Stimulated activated naive B cell treated with anti-CD40 and anti-IgM and Interleukin-4, amounts not matched to agents 10 μg/mL and 1 μg/mL and 100 μg/mL, for 72 hours (primary cell): Measurements from ENCODE around the gene MSL2.
A peak's percentile ranks its signal among the peaks of the same experiment; 100 is the strongest.
"Not testable (repeated sequence)": the region's sequence is repeated elsewhere in the genome, so short reads cannot be mapped to it uniquely, and the experiment has no call there.

Experiments used
- ATAC-seq, 2 donors: fragments of 150-1000 bp; cut with Tn5 transposase; replicated peaks; 2 replicates each; pipeline ENCODE4 v1.10.0; 2021; ENCODE audit warnings: moderate library complexity in 1 of 2
- DNase-seq: peaks from one replicate; pipeline ENCODE4 v3.0.0; 2021
- H3K27ac Mint-ChIP-seq: one replicate; pipeline ENCODE4 v1.8.0; 2022; ENCODE audit warnings: mild to moderate bottlenecking, mixed read lengths
- H3K27me3 Mint-ChIP-seq, 2 donors: one replicate each; pipeline ENCODE4 v1.8.0; 2022; ENCODE audit warnings: mixed read lengths in 2 of 2
- H3K36me3 Mint-ChIP-seq, 2 donors: one replicate each; pipeline ENCODE4 v1.8.0; 2022; ENCODE audit warnings: mixed read lengths in 2 of 2, mild to moderate bottlenecking in 1 of 2
- H3K4me1 Mint-ChIP-seq, 2 donors: one replicate each; pipeline ENCODE4 v1.8.0; 2022; ENCODE audit warnings: mixed read lengths in 2 of 2, mild to moderate bottlenecking in 1 of 2
- H3K4me3 Mint-ChIP-seq, 2 donors: one replicate each; pipeline ENCODE4 v1.8.0; 2022; ENCODE audit warnings: mild to moderate bottlenecking in 2 of 2, mixed read lengths in 2 of 2, moderate library complexity in 1 of 2
- H3K9me3 Mint-ChIP-seq, 2 donors: one replicate each; pipeline ENCODE4 v1.8.0; 2022; ENCODE audit warnings: mixed read lengths in 2 of 2, mild to moderate bottlenecking in 1 of 2

Gene MSL2, protein sequence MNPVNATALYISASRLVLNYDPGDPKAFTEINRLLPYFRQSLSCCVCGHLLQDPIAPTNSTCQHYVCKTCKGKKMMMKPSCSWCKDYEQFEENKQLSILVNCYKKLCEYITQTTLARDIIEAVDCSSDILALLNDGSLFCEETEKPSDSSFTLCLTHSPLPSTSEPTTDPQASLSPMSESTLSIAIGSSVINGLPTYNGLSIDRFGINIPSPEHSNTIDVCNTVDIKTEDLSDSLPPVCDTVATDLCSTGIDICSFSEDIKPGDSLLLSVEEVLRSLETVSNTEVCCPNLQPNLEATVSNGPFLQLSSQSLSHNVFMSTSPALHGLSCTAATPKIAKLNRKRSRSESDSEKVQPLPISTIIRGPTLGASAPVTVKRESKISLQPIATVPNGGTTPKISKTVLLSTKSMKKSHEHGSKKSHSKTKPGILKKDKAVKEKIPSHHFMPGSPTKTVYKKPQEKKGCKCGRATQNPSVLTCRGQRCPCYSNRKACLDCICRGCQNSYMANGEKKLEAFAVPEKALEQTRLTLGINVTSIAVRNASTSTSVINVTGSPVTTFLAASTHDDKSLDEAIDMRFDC

DNA sequence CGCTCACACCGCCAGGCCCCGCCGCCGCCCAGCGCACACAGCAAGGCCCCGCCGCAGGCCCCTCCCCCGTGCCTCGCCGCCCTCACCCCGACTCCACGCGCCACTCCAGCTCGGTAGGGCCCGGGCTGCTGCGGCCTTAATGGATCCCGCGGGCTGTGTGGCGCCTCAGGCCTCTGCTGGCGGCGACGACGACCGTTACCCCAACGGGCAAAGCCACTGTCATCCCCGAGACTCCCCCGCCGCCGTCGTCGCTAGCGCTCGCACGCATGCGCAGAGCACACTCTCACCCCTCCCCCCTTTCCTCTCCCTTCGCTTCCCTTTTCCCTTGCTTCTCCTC is at the start of gene MSL2:
Gene MSL2, minus strand, starts transcription at position 272 of the 337 bp plus-strand sequence. CDS start 1,222 bp downstream, outside the sequence.
- no peak for ATAC-seq

DNA sequence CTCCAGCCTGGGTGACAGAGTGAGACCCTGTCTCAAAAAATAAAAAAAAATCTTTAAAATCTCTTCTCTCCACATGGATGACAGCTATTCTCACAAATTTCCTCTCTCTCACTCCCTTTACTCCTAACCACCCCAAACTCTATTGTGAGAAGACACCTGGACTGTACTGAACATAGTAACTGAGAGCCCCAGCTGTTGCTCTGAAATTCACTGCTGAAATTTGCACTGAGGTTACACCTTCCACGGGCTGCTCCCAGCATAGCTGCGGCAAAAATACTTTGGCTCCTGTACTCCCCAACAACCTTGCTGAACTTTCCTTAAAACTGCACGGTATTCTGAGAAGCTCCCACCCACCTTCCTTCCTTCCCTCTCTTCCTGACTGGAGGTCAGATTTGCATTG is 49.6 kb upstream of the MSL2 start:
- H3K27ac Mint-ChIP-seq = no peak overlapping the region
- no peaks in the 10 kb centered on the region for H3K9me3 Mint-ChIP-seq
- H3K27me3 Mint-ChIP-seq = peaks cover 0 to 5% of the 10 kb centered on the region in 2 donors
- DNase-seq (no peak), ATAC-seq (no peak)
- H3K4me1 Mint-ChIP-seq = peaks cover 4 to 7% of the 10 kb centered on the region in 2 donors
- H3K36me3 Mint-ChIP-seq = no peaks in the 10 kb centered on the region
- H3K4me3 Mint-ChIP-seq = no peak overlapping the region

More for the DNA sequence above, at the start of gene MSL2:
- DNase-seq = no peak
- Mint-ChIP-seq H3K4me1 (peaks cover 23 to 59% of the 10 kb centered on the region in 2 donors), H3K9me3 (no peaks in the 10 kb centered on the region), H3K4me3 (peak within 1 kb of the TSS; percentile 91 to 94), H3K36me3 (peaks cover 29 to 35% of the 10 kb centered on the region in 2 donors), H3K27me3 (peaks cover 0 to 4% of the 10 kb centered on the region in 2 donors), H3K27ac (peak within 1 kb of the TSS; percentile 99)

DNA sequence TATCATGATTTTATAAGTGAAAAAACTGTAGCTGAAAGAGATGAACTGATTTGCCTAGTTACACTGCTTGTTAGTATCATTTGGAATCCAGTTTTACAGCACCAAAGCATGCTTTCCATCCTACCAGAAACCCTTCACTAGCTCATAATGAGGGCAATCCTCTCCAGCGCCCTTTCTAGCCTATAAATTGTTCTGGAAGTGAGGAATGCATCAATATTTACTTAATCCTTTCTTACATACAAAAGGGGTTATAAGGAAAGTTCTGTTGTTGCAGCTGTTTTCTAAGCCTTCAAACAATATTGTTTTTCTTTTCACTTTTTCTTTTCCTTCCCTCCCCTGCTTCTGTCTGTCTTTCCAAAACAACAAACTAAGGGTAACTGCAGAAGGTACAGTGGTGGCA is 43.0 kb upstream of the MSL2 start:
- DNase-seq (no peak), ATAC-seq (no peak)
- no peaks in the 10 kb centered on the region for H3K9me3 Mint-ChIP-seq
- H3K27ac Mint-ChIP-seq = no peak overlapping the region
- H3K36me3 Mint-ChIP-seq = no peaks in the 10 kb centered on the region
- no peak overlapping the region for H3K4me3 Mint-ChIP-seq
- H3K27me3 Mint-ChIP-seq = peaks cover 0 to 5% of the 10 kb centered on the region in 2 donors
- no peaks in the 10 kb centered on the region for H3K4me1 Mint-ChIP-seq

DNA sequence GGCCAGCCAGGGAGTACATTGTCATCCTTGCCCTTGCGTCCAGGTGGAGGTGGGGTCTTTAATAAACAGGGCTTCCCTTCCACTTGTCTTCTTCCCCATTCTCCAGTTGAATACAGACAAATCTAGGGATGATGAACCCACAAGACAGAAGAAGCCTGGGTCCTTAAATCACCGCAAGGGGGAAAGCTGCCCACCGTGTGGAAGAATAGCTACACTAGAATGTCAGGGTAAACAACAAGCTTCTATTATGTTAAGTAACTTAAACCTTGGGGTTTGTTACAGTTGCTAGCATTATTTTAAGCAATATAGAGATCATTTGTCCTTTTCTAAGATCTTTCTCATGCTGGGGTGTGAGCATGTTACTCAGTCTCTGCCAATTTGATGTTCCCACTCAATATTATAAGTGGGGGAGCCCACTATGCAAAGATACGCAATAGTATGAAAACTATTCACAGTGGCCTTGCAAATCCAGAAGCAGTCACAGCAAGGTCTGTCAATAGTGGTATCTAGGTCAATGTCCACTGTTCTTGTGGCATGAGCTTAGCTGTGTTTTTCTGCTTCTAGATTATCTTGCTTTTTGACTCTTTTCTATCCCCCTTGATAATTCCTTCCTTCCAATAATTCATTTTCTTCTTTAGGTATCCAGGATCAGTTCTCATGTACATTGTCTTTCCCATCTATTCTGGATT is 42.0 kb upstream of the MSL2 start:
- ATAC-seq = no peak
- no peaks in the 10 kb centered on the region for H3K36me3 Mint-ChIP-seq
- DNase-seq = no peak
- no peak overlapping the region for H3K27ac Mint-ChIP-seq
- H3K9me3 Mint-ChIP-seq = no peaks in the 10 kb centered on the region
- H3K4me3 Mint-ChIP-seq = no peak overlapping the region
- peaks cover 0 to 5% of the 10 kb centered on the region in 2 donors for H3K27me3 Mint-ChIP-seq
- H3K4me1 Mint-ChIP-seq = no peaks in the 10 kb centered on the region

DNA sequence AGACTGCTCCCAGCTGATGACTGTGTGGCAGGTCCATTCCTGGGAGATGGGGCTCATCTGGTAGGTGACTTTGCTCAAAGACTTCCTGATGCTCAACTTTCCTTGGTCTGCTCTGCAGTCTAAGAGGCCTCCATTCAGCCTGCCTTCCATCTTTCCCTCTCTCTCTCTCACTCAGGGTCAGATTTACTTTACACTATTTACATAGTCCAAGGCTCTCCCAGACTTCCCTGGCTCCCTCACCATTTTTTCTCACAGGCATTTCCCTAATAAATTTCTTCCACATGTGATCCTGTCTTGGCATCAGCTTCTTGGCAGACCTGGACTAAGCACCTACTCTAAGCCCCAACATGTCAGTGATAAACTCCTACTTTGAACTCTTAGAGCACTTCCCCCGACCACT is 41.0 kb upstream of the MSL2 start:
- DNase-seq = no peak
- no peak overlapping the region for H3K27ac Mint-ChIP-seq

DNA sequence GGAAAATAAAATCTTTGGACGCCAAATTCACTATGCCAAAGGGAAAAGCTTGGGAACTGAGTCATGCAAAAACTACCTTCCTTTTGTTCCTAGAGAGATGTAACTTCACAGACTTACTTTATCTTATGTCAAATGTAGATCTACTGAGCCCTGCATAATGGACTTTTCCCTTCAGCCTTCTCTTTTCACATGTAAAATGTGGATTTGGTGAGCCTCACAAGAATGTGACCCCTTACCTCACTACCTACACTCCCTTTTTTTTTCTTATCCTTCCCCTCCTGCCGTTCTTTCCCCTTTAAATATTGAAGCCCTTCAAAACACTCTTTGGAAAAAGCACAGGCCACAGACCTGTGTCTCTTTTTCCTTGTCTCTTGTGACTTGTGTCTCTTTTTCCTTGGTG is 40.0 kb upstream of the MSL2 start:
- H3K4me1 Mint-ChIP-seq = no peaks in the 10 kb centered on the region
- ATAC-seq = no peak
- no peak for DNase-seq
- H3K36me3 Mint-ChIP-seq = no peaks in the 10 kb centered on the region
- no peaks in the 10 kb centered on the region for H3K27me3 Mint-ChIP-seq
- H3K4me3 Mint-ChIP-seq = no peak overlapping the region
- no peak overlapping the region for H3K27ac Mint-ChIP-seq
- no peaks in the 10 kb centered on the region for H3K9me3 Mint-ChIP-seq

More for the DNA sequence above, 41.0 kb upstream of the MSL2 start:
- H3K4me1 Mint-ChIP-seq = no peaks in the 10 kb centered on the region
- H3K4me3 Mint-ChIP-seq = no peak overlapping the region
- H3K9me3 Mint-ChIP-seq = no peaks in the 10 kb centered on the region
- peaks cover 0 to 3% of the 10 kb centered on the region in 2 donors for H3K27me3 Mint-ChIP-seq
- H3K36me3 Mint-ChIP-seq = no peaks in the 10 kb centered on the region
- no peak for ATAC-seq

DNA sequence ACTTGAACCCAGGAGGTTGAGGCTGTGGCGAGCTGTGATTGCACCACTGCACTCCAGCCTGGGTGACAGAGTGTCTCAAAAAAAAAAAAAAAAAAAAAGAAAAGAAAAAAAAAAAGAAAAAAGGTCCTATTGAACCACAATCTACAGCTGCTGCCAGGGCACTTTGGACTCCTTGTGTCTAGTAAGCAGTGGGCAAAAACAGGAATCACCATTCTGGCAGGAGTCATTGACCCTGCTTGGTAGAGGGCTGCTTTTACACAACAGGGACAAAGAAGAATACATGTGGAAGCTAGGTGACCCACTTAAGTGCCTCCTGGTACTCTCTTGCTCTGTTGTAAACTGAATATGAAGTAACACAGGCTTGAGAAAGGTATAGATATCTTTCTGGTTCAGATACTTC is 39.4 kb upstream of the MSL2 start:
- ATAC-seq = no peak
- Mint-ChIP-seq H3K4me1 (no peaks in the 10 kb centered on the region), H3K27me3 (no peaks in the 10 kb centered on the region), H3K4me3 (no peak overlapping the region), H3K36me3 (no peaks in the 10 kb centered on the region), H3K9me3 (no peaks in the 10 kb centered on the region), H3K27ac (no peak overlapping the region)
- no peak for DNase-seq

DNA sequence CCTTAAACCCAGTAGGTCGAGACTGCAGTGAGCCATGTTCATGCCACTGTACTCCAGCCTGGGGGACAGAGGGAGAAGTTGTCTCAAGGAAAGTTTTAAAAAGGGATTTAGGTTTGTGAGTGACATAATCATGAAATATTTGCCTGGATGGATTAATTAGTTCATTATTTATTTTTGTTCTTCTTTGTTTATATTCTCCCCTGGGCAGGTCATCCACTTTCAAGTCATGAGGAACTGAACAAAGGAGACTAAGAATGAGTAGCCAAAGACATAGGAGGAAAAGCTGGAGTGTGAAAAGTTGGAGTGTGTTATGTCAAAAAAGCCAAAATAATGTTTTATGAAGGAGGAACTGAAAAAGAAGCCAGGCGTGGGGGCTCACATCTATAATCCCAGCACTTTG is 36.3 kb upstream of the MSL2 start:
- H3K4me3 Mint-ChIP-seq = no peak overlapping the region
- H3K4me1 Mint-ChIP-seq = no peaks in the 10 kb centered on the region
- H3K36me3 Mint-ChIP-seq = no peaks in the 10 kb centered on the region
- no peak for DNase-seq
- H3K27ac Mint-ChIP-seq = no peak overlapping the region
- H3K27me3 Mint-ChIP-seq = no peaks in the 10 kb centered on the region
- ATAC-seq = no peak
- no peaks in the 10 kb centered on the region for H3K9me3 Mint-ChIP-seq

DNA sequence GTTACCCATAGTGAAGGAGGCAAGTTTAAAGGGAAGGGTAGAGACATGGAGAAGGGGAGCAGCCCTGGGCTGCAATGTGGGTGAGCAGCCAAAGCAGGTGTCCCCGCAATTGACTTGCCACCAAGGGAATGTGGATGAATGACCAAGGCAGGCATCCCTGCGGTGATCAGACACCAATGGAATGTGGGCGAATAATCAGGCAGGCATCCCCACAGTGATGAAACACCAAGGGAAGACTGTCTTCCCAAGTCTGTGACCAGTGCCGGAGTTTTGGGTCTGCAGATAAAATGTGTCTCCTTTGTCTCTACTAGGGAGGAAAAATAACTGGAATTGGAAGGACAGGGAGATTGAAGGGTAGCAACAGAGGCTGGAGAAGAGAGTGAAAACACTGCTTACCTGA is 26.6 kb upstream of the MSL2 start:
- ATAC-seq, H3K27ac Mint-ChIP-seq, H3K36me3 Mint-ChIP-seq, H3K4me3 Mint-ChIP-seq, DNase-seq, H3K4me1 Mint-ChIP-seq, H3K9me3 Mint-ChIP-seq: not testable (repeated sequence)
- H3K27me3 Mint-ChIP-seq = peaks cover 20 to 25% of the 10 kb centered on the region in 2 donors

DNA sequence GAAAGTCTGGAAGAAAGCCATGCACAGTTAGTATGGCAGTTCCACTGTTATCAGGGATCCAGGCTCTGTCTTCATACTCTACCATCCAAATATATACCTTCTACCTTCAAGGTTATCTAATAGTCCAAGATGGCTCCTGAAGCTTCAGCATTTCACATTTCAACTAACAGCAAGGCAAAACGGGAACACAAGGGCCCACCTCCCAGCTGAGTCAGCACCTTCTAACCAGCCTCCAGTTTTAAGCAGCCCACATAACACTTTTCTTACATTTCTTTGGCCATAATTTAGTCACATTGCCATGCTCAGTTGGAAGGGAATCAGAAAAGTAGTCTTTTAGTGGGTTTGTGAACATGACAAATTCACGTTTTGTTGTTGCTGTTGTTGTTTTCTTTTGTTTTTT is 15.4 kb upstream of the MSL2 start:
- Mint-ChIP-seq H3K27me3 (peaks cover 9 to 23% of the 10 kb centered on the region in 2 donors), H3K36me3 (no peaks in the 10 kb centered on the region), H3K9me3 (no peaks in the 10 kb centered on the region), H3K4me1 (no peaks in the 10 kb centered on the region), H3K4me3 (no peak overlapping the region), H3K27ac (no peak overlapping the region)
- DNase-seq (no peak), ATAC-seq (no peak)

DNA sequence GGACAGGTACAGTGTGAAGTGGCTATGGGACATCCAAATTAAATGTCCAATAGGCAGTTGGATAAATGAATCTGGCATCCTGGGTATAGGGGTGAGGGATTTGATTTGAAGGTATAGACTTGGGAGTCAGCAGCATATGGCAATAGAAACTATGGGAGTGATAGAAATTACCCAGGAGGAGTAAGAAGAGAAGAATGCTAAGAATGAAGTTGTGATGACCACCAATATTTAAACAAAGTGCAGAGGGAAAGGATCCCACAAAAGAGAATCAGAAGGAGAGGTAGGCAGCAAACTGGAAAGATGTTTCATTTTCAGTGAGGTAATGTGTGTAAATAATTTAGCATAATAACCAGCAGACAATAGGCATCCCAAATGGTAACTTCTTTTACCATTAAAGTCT is 13.8 kb upstream of the MSL2 start:
- Mint-ChIP-seq H3K9me3 (no peaks in the 10 kb centered on the region), H3K27ac (no peak overlapping the region), H3K27me3 (peaks cover 12 to 18% of the 10 kb centered on the region in 2 donors), H3K4me3 (no peak overlapping the region), H3K4me1 (no peaks in the 10 kb centered on the region), H3K36me3 (no peaks in the 10 kb centered on the region)
- DNase-seq (no peak), ATAC-seq (no peak)

DNA sequence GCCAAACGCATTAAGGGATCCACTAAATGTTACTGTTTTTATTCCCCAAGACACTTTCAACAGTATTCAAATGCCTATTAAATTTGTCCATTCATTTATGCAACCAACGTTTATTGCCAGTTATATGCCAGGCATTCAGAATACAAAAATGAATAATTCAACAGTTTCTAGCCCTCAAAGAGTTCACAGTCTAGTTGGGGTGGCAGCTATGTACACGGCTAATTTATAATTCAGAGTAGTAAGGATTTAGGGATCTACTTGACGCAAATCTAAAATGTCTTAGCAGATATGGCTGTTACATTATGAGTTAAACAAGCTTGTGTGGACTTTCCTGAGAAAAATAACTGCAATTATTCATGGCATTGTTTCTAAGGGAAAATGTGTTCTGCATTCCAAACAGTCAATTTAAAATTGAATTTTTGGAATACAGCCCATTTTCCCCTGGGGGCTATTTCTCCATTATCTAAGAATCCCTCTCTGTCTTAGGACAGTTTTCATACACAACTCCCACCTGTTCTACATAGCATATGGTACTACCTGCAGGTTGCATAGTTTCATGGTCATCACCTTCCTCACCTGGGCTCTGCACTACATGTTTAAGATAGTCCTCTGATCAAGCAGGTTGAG is 11.5 kb upstream of the MSL2 start:
- H3K27me3 Mint-ChIP-seq = peaks cover 12 to 13% of the 10 kb centered on the region in 2 donors

DNA sequence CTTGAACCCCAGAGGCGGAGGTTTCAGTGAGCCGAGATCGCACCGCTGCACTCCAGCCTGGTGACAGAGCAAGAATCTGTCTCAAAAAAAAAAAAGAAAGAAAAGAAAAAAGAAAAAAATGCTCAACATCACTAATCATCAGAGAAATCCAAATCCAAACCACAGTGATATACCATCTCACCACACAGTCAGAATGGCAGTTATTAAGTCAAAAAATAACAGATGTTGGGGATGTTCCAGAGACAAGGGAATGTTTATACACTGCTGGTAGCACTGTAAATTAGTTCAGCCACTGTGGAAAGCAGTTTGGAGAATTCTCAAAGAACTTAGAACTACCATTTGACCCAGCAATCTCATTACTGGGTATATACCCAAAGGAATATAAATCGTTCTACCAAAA is 3.1 kb upstream of the MSL2 start:
- not testable (repeated sequence) for ATAC-seq, H3K9me3 Mint-ChIP-seq, H3K4me3 Mint-ChIP-seq, H3K27ac Mint-ChIP-seq, H3K27me3 Mint-ChIP-seq, DNase-seq
- Mint-ChIP-seq H3K36me3 (peaks cover 14 to 17% of the 10 kb centered on the region in 2 donors), H3K4me1 (peaks cover 11 to 30% of the 10 kb centered on the region in 2 donors)

More for the DNA sequence above, 11.5 kb upstream of the MSL2 start:
- Mint-ChIP-seq H3K4me1 (no peaks in the 10 kb centered on the region), H3K36me3 (no peaks in the 10 kb centered on the region), H3K27ac (no peak overlapping the region), H3K9me3 (no peaks in the 10 kb centered on the region), H3K4me3 (no peak overlapping the region)
- ATAC-seq (no peak), DNase-seq (no peak)

DNA sequence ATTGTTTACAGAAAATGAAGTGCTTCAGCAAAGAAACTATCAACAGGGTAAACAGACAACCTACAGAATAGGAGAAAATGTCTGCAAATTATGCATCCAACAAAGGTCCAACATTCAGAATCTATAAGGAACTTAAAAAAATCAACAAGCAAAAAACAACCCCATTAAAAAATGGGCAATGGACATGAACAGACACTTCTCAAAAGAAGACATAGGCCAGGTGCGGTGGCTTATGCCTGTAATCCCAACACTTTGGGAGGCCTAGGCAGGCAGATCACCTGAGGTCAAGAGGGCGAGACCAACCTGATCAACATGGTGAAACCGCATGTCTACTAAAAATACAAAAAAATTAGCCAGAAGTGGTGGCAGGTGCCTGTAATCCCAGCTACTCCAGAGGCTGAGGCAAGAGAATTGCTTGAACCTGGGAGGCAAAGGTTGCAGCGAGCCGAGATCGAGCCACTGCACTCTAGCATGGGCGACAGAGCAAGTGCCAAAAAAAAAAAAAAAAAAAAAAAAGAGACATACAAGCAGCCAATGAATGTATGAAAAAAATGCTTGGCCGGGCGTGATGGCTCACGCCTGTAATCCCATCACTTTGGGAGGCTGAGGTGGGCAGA is 2.4 kb upstream of the MSL2 start:
- ATAC-seq, DNase-seq: not testable (repeated sequence)
- peaks cover 20 to 24% of the 10 kb centered on the region in 2 donors for H3K36me3 Mint-ChIP-seq

More for the DNA sequence above, 2.4 kb upstream of the MSL2 start:
- H3K27me3 Mint-ChIP-seq, H3K27ac Mint-ChIP-seq, H3K4me3 Mint-ChIP-seq, H3K9me3 Mint-ChIP-seq: not testable (repeated sequence)
- peaks cover 11 to 37% of the 10 kb centered on the region in 2 donors for H3K4me1 Mint-ChIP-seq
